Measurements from ENCODE around the gene CPNE2. TPM values are rescaled to one million over a fixed set of nuclear protein-coding genes. Genes with fewer than 3 reads are reported as not detected.
"Not testable (repeated sequence)": the region's sequence is repeated elsewhere in the genome, so short reads cannot be mapped to it uniquely, and the experiment has no call there.

Gene CPNE2
- total RNA-seq, 1 donor from 2014 or later: 14.6 TPM

DNA sequence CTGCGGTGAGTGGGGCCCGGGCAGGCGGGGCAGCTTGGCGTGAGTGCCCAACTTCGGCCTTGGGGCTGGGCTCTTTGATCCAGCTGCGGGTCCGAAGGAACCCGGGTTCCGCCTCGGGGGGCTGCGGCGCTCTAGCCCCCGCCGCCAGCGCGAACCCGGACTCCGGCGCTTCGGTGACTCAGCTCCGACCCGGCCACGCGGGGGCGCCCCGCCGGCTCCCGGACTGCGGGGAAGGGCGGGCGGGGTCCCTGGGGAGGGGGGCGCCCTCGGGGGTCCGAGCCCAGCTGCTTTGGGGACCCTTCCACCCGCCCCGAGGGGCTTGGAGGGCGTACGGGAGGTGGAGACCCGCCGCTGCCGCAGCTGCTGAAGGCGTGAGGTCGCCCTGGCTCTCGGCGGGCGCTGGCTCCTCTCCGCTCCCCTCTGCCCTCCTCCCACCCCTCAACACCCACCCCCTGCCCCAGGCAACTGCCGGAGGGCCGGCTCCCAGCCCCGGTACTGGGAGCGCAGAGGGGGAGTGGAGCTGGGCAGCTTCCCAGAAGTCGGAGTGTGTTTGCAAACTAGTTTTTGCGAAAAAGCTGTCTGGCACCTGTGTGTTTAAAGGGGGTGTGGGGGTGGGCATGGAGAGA, 516 bp downstream of the CPNE2 start:
- intact Hi-C loops (cut with DNase I): loop anchor here (5.0 kb wide), 1 partner anchor 54 kb away; no protein-coding TSS in a partner anchor
- DNase-seq (ENCODE audit: missing footprints) (peak; percentile 79), ATAC-seq (peak; percentile 30)

DNA sequence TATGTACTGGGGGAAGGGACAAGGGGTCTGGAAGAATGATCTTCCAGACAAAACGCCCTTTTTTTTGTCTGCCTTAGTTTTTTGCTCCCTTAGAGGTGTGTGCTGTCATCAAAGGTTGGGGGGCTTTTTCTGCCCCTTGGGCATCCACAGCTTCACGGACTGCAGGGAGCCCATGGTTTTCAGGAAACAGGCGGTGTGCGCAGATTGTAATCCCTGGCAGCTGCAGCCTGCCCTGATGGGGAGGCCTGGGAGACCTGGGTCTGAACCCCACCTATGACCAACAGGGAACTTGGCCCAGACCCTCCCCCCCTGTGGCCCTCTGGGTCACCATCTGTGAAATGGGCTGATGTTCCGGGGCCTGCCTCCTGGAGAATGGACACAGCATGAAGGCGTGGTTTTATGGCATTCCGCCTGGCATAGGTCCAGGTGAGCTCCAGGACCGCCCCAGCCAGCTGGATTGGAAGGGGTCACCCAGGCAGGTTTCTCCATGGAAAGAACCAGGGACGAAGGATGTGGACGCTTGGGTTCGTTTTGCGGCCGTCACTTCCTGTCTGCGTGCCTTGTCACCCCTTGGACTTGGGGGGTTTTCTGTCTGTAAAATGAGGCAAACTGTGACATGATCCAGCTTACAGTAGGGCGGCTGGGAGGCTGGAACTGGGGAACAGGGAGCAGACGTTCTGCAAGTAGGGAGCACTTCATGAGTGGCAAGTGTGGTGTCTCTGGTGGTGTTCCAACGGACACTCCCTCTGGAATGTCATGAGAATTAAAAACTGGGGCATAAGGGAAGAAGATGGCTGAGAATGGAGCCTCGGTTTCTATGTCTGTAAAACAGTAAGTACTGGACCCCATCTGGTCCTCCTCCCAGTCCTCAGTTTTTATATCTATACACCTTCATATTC, 1.5 kb downstream of the CPNE2 start:
- intact Hi-C loops (cut with DNase I): loop anchor here (5.0 kb wide), 1 partner anchor 53 kb away; no protein-coding TSS in a partner anchor
- DNase-seq (ENCODE audit: missing footprints) (no peak), ATAC-seq (no peak)

DNA sequence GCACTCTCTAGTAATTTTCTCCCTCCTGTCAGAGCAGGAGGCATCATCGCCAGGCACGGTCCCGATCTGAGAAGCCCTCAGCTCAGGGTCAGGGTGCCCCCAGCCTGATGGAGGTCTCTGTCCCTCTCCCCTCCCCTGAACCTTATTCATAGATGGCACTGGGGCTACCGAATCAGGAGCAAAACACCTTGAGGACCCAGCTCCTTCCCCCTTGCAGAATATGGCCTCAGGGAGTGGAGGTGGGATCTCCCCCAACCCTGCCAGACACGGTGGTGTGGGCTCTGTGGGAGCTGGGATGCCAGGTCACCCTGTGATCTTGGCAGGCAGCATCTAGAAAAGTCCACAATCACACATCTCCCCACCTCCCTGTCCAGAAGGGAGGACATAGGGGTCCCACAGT, 2.5 kb downstream of the CPNE2 start:
- DNase-seq (ENCODE audit: missing footprints) (no peak), ATAC-seq (no peak)
- intact Hi-C loops (cut with DNase I): loop anchor here (5.0 kb wide), 1 partner anchor 52 kb away; no protein-coding TSS in a partner anchor

DNA sequence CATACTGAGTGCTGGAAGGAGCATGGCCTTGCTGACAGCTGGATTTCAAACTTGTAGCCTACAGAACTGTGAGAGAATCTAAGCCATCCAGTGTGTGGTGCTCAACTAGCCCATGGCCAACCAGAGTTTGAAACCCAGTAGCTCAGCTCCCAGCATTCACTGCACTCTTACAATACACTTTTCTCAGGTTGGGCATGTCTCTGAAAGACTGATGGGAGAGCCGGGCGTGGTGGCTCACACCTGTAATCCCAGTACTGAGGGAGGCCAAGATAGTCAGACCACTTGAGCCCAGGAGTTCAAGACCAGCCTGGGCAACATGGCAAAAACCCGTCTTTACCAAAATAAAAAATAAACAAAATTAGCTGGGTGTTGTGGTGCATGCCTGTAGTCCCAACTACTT, 3.8 kb downstream of the CPNE2 start:
- DNase-seq (ENCODE audit: missing footprints): no peak
- intact Hi-C loops (cut with DNase I): no loop called here
- no peak for ATAC-seq

DNA sequence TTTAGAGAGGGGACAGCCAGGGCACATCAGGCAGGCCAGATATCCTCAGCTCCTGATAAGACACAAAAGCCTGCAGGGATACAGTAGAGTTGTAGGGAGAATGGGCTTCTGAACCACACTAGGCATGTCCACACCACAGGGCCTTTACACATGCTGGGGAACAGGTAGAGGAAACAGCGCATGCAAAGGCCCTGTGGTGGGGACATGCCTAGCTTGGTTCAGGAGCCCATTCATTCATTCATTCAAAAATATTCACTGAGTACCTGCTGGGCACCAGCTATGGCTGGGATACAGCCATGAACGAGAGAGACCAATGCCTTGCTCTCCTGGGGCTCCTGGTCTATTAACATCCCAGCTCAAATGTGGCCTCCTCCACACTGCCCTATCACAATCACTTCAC, 4.4 kb downstream of the CPNE2 start:
- intact Hi-C loops (cut with DNase I): no loop called here
- ATAC-seq (no peak), DNase-seq (ENCODE audit: missing footprints) (no peak)

DNA sequence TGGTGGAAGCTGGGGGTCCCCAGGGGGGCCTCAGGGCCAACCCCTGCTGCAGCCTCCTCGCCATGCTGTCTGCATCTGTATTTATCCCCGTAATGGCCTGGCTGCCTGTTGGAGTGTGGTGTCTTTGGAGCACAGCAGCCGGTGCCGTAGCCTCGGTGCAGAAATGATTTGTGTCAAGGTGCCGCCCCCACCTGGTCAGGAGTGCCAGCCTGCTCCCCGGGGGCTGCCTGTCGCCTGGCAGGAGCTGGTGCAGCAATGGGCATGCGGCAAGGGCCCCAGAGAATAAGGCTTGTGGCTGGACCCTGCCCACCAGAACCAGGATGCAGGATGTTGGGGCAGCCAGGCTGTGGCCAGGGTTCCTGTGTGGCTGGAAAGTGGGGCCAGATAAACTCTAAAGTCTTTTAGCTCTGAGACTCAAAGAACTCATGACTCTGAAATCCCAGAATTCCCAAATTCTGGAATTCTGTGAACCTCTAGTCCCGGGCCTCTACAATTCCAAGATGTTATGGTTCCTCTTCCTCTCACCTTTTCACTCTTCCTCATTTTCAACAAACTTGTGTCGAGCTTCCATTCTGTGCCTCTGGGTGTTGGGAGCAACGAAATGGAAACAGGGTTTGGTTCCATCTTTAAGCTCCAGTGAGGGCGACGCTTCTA, 5.9 kb downstream of the CPNE2 start:
- ATAC-seq (no peak), DNase-seq (ENCODE audit: missing footprints) (no peak)
- intact Hi-C loops (cut with DNase I): no loop called here

DNA sequence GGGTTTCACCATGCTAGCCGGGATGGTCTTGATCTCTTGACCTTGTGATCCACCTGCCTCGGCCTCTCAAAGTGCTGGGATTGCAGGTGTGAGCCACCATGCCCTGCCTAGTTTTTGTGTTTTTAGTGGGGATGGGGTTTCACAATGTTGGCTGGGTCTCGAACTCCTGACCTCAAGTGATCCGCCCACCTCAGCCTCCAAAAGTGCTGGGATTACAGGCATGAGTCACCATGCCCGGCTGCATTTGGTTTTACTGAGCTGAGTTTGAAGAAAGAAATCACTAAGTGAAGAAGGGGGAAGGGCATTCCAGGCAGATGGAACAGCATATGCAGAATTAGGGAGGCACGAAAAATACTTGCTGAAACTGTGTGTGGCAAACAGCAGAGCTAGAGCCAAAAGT, 7.6 kb downstream of the CPNE2 start:
- DNase-seq (ENCODE audit: missing footprints); ATAC-seq; intact Hi-C loops (cut with DNase I): not testable (repeated sequence)

DNA sequence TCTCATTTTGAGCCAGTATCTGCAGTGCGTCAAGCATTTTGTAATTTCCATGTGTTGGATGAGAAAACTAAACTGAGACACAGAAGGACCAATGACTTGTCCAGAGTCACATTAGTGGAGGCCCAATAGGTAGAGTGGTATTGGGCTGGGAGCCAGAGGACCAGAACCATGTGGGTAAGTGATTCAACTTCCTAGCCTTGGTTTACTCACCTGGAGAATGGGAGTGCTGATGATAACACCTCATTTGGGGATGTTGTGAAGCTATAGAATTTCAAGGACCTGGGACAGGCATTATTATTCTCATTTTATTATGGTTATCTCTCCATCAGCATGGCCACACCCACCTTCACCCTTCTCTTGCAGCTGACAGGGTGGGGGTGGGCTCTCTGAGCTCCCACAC, 8.1 kb downstream of the CPNE2 start:
- DNase-seq (ENCODE audit: missing footprints) (no peak), ATAC-seq (no peak)
- intact Hi-C loops (cut with DNase I): no loop called here

DNA sequence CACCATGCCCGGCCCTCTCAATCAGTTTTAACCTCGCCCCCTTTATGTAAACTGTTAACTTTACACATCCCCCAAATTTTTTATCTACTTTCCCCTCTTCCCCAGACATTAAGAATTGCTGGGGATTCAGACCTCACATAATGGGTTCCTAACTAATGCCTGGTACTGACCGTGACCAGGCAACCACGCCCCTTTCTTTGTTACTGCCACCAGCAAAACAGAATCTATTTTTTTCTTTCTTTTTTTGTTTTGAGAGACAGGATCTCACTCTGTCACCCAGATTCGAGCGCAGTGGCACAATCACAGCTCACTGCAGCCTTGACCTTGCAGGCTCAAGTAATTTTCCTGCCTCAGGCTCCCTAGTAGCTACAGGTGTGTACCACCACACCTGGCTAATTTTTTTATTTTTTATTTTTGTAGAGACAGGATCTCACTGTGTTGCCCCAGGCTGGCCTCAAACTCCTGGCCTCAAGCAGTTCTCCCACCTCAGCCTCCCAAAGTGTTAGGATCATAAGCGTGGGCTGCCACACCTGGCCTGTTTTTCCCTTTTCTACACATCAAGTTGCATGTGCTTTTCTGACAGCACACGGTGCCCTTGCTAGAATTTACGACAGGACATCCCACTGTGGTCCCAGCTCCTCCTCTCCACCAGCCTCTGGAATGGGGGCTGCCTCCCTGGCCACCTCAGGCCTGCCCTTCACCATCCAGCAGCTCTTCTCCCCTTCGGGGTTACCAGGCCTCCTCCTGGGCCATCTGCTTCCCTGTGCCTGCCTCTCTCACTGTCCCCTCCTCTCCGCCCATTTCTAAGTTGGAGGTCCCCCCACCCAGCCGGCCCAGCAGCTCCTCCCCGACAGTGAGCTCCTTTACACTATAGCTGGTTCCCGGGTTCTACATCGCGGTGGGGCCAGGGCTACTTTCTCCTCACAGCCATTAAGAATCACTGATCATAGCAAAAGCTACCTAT, 10.8 kb downstream of the CPNE2 start:
- intact Hi-C loops (cut with DNase I): no loop called here
- DNase-seq (ENCODE audit: missing footprints) (no peak), ATAC-seq (no peak)

DNA sequence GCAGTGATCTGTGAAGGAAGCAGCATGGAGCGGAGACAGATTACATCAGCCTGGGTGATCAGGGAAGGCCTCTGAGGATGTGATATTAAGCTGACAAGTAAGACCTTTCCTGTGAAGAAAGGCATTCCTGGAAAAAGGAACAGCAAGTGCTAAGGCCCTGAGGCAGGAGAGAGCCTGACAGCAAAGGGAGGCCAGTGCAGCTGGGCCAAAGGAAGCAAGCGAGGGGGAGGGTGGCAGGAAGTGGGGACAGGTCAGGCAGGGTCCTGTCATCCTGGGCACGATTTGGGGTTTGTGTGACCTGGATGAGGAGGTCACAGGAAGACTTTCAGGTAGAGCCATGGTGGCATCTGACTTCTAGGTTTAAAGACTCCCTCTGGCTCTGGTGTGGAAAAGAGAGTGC, 12.3 kb downstream of the CPNE2 start:
- DNase-seq (ENCODE audit: missing footprints) (no peak), ATAC-seq (no peak)
- intact Hi-C loops (cut with DNase I): no loop called here

DNA sequence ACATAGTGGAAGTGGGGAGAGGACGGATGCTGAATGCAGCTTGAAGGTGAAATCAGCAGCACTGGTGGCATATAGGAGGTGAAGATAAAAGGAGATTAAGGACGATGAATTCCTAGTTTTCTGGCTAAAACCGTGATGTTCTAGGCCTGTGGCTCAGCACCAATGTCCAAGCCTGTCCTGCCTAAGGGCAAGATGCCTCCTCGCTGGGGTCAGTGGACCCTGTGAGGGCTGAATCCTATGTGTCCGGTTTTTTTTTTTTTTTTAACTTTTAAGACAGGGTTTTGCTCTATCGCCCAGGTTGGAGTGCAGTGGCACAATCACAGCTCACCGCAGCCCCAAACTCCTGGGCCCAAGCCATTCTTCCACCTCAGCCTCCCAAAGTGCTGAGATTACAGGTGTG, 12.8 kb downstream of the CPNE2 start:
- ATAC-seq (no peak), DNase-seq (ENCODE audit: missing footprints) (no peak)
- intact Hi-C loops (cut with DNase I): no loop called here

DNA sequence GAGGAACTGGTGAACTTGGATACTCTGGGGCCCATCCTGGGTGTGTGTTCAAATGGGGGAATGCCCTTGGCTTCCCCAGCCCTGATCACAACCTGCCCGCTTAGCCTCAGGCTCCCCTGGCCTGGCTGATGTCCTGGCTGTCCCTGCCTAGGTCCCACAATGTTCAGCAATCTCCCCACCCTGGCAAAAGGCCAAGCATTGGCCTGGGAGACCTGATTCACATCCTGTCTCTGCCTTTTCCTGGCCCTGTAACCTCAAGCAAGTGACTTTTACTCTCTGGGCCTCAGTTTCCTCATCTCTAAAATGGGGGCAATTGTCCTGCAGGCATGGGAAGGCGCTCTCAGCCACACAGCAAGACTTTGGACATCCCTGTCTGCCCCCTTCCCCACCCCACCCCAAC, 14.4 kb downstream of the CPNE2 start:
- DNase-seq (ENCODE audit: missing footprints) (no peak), ATAC-seq (no peak)
- intact Hi-C loops (cut with DNase I): no loop called here

DNA sequence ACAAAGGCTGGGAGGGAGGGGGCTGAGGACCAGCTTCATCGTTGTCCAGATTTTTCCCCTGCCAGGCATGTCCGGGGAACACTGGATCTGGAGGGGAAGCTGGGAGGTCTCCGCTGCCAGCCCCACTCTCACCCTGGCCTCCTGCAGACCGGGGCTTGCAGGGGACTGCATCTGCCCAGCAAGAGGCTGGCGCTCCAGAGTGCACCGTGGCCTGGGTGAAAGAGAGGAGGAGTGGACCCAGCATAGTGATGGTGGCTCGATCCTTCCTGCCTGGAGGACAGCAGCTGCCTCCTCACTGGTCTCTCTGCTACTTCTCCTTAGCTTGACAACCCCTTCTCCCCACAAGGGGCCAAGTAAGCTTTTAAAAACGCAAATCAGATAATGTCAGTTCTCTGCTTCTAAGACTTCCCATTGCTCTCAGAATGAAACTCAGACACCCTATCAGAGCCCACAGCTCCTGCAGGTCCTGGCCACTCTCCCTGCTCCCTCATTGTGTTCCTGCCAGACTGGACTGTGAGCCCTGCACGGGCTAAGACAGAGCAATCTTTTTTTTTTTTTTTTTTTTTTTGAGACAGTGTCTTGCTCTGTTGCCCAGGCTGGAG, 15.0 kb downstream of the CPNE2 start:
- intact Hi-C loops (cut with DNase I): no loop called here
- ATAC-seq (no peak), DNase-seq (ENCODE audit: missing footprints) (no peak)

DNA sequence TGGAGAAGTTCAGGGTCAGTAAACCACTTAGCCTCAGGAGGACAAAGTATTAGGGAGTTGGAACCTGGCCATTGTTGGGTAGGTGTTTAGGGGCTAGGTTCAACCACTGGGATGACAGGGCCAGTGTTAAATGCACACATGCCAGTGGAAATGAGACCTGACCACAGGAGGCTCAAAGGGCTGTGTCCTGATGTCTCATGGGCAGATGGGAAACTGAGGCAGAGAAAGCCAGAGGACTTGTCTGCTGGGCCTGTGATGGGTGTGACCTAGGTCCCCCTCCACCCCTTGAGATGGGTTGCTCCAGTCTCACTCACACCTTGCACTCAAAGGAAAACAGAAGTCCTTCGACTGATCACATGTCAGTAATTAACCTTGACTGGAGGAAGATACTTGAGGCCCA, 16.0 kb downstream of the CPNE2 start:
- DNase-seq (ENCODE audit: missing footprints) (no peak), ATAC-seq (no peak)
- intact Hi-C loops (cut with DNase I): no loop called here

DNA sequence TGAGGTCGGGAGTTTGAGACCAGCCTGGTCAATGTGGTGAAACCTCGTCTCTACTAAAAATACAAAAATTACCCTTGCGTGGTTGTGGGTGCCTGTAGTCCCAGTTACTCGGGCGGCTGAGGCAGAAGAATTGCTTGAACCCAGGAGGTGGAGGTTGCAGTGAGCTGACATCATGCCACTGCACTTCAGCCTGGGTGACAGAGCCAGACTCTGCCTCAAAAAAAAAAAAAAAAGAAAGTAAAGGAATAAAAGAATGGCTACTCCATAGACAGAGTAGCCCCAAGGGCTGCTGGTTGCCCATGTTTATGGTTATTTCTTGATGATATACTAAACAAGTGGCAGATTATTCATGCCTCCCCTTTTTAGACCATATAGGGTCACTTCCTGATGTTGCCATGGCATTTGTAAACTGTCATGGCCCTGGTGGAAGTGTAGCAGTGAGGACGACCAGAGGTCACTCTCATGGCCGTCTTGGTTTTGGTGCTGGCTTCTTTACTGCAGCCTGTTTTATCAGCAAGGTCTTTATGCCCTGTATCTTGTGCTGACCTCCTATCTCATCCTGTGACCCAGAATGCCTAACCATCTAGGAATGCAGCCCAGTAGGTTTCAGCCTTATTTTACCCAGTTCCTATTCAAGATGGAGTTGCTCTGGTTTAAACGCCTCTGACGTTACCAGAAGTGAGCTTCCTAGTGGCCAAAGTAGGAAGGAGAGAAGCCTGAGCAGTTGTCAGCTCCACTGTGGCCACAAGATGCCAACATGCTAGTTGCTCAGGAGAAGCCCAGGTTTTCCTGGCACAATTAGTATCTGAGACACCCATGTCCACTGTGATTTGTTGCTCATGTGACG, 17.1 kb downstream of the CPNE2 start:
- ATAC-seq; intact Hi-C loops (cut with DNase I); DNase-seq (ENCODE audit: missing footprints): not testable (repeated sequence)

DNA sequence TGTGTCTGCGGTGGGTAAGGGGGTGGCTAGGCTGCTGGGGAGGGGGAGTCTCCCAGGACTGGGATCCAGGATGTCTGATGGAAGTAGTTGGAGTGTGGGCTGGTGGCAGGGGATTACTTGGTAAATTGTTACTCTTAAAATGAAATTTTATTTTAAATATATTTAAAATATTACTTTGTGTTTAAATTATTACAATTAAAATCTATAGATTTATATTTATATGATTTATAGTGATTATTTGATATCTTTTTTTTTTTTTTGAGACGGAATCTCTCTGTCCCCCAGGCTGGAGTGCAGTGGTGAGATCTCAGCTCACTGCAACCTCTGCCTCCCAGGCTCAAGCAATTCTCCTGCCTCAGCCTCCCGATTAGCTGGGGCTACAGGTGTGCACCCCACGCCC, 18.6 kb downstream of the CPNE2 start:
- ATAC-seq: no peak
- intact Hi-C loops (cut with DNase I): no loop called here
- DNase-seq (ENCODE audit: missing footprints): no peak

DNA sequence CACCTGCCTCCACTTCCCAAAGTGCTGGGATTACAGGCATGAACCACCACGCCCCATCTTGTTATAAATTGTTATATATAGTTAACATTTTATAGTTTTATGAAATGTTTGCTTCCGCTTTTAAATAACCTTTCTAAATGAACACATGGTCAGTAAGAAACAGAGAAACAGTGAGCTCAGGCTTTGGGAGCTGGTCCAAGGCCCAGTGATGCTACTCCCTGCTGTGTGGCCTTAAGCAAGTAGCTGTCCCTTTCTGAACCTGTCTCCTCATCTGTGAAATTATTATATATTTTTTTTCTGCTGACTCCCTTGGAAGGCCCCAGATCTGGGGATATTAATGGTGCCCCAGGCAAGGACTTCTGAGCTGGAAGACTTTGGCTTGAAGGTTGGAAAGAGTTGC, 19.0 kb downstream of the CPNE2 start:
- ATAC-seq (no peak), DNase-seq (ENCODE audit: missing footprints) (no peak)
- intact Hi-C loops (cut with DNase I): no loop called here

Data from Right ventricle myocardium inferior (tissue), 1 donor.